OCI-LY7 (cell line): ENCODE results near the gene IFFO2.

Experiments
- CTCF ChIP-seq: fragments of 200-600 bp; sonication (generic); conservative IDR thresholded peaks from 2 replicates; pipeline ENCODE4 v1.5.1; 2014; ENCODE audit warnings: mild to moderate bottlenecking, antibody characterized with exemption, low read length, moderate library complexity, mixed read lengths
- EZH2phosphoT487 ChIP-seq: fragments of 200-600 bp; sonication (generic); IDR thresholded peaks from 2 replicates; pipeline ENCODE4 v1.6.1; 2018; ENCODE audit warnings: low read depth, borderline replicate concordance, mild to moderate bottlenecking, mixed run types, antibody characterized with exemption, low read length, moderate library complexity, mixed read lengths

GRCh38 chr1:18870957-18871356 lies 85.5 kb downstream of the IFFO2 start:
- TF ChIP-seq CTCF, result no peak
- no peak for TF ChIP-seq EZH2phosphoT487
